ENCODE data around the gene HTR2C.
"Not testable (repeated sequence)": the region's sequence is repeated elsewhere in the genome, so short reads cannot be mapped to it uniquely, and the experiment has no call there.

Gene HTR2C

GRCh38 chrX:114930227-114930626 lies 346.3 kb downstream of the HTR2C start:
- no peak for TF ChIP-seq JUND (IDR thresholded peaks at IDR 0.05; ENCODE audit: low read depth)
- in situ Hi-C loops (cut with HindIII; ENCODE audit: low pct_unique_long_range_greater_than_20kb, low sequenced_read_pairs) = no loop called here
- DNase-seq (ENCODE audit: low read depth in 1 of 2, low spot score in 1 of 2) = no peak

- DNase-seq (ENCODE audit: low read depth in 1 of 2, low spot score in 1 of 2) = no peak
- no peak for TF ChIP-seq JUND (IDR thresholded peaks at IDR 0.05; ENCODE audit: low read depth)
- in situ Hi-C loops (cut with HindIII; ENCODE audit: low pct_unique_long_range_greater_than_20kb, low sequenced_read_pairs) = no loop called here
These were observed 348.7 kb downstream of the HTR2C start for GRCh38 chrX:114932550-114932949.

GRCh38 chrX:114933291-114933690 lies 349.4 kb downstream of the HTR2C start:
- in situ Hi-C loops (cut with HindIII; ENCODE audit: low pct_unique_long_range_greater_than_20kb, low sequenced_read_pairs); DNase-seq (ENCODE audit: low read depth in 1 of 2, low spot score in 1 of 2): not testable (repeated sequence)

- DNase-seq (ENCODE audit: low read depth in 1 of 2, low spot score in 1 of 2); in situ Hi-C loops (cut with HindIII; ENCODE audit: low pct_unique_long_range_greater_than_20kb, low sequenced_read_pairs): not testable (repeated sequence)
These were observed 353.2 kb downstream of the HTR2C start for GRCh38 chrX:114937090-114937489.

GRCh38 chrX:114952696-114953095 lies 368.8 kb downstream of the HTR2C start:
- no peak for DNase-seq (ENCODE audit: low read depth in 1 of 2, low spot score in 1 of 2)
- in situ Hi-C loops (cut with HindIII; ENCODE audit: low pct_unique_long_range_greater_than_20kb, low sequenced_read_pairs) = no loop called here
- no peak for TF ChIP-seq JUND (IDR thresholded peaks at IDR 0.05; ENCODE audit: low read depth)
